GM18909 (cell line): ENCODE data around the gene CLEC9A.

ENCODE experiments used
- ATAC-seq: cut with Tn5 transposase; IDR thresholded peaks from one replicate; pipeline ENCODE4 v1.9.1; 2021; ENCODE audit warnings: mild to moderate bottlenecking; ENCODE audit not compliant: unreplicated experiment, poor library complexity

The CLEC9A gene

GRCh38 chr12:10101648-10102220 lies 71.3 kb downstream of the CLEC9A start:
- no peak for ATAC-seq

GRCh38 chr12:10102322-10102721 lies 71.8 kb downstream of the CLEC9A start:
- ATAC-seq, result no peak

GRCh38 chr12:10110256-10110844 lies 79.9 kb downstream of the CLEC9A start:
- no peak for ATAC-seq

GRCh38 chr12:10111451-10111850 lies 81.0 kb downstream of the CLEC9A start:
- no peak for ATAC-seq

- no peak for ATAC-seq
These were observed 82.6 kb downstream of the CLEC9A start for GRCh38 chr12:10113075-10113474.

GRCh38 chr12:10113920-10114319 lies 83.4 kb downstream of the CLEC9A start:
- no peak for ATAC-seq

GRCh38 chr12:10115311-10115710 lies 84.8 kb downstream of the CLEC9A start:
- no peak for ATAC-seq
